HG03175 (cell line): ENCODE data around the gene PLEKHA4.

Source experiments
- ATAC-seq: cut with Tn5 transposase; IDR thresholded peaks from one replicate; pipeline ENCODE4 v1.9.1; 2021; ENCODE audit warnings: mild to moderate bottlenecking, moderate library complexity; ENCODE audit not compliant: unreplicated experiment

Gene PLEKHA4

GRCh38 chr19:48833049-48833448 lies 35.4 kb downstream of the PLEKHA4 start:
- ATAC-seq: no peak

GRCh38 chr19:48830965-48831364 lies 37.5 kb downstream of the PLEKHA4 start:
- no peak for ATAC-seq

GRCh38 chr19:48830088-48830487 lies 38.3 kb downstream of the PLEKHA4 start:
- no peak for ATAC-seq

- no peak for ATAC-seq
Measured at GRCh38 chr19:48826606-48827020, 41.8 kb downstream of the PLEKHA4 start.

GRCh38 chr19:48822514-48822913 lies 45.9 kb downstream of the PLEKHA4 start:
- ATAC-seq: no peak

GRCh38 chr19:48821633-48822032 lies 46.8 kb downstream of the PLEKHA4 start:
- no peak for ATAC-seq

GRCh38 chr19:48819366-48819816 lies 49.0 kb downstream of the PLEKHA4 start:
- ATAC-seq: no peak

GRCh38 chr19:48818234-48818820 lies 50.1 kb downstream of the PLEKHA4 start:
- ATAC-seq: no peak

- ATAC-seq: no peak
Measured at GRCh38 chr19:48817585-48818124, 50.8 kb downstream of the PLEKHA4 start.

GRCh38 chr19:48815870-48816501 lies 52.4 kb downstream of the PLEKHA4 start:
- no peak for ATAC-seq

- ATAC-seq: no peak
Measured at GRCh38 chr19:48814895-48815294, 53.5 kb downstream of the PLEKHA4 start.

GRCh38 chr19:48813123-48813913 lies 55.1 kb downstream of the PLEKHA4 start:
- no peak for ATAC-seq

- no peak for ATAC-seq
Measured at GRCh38 chr19:48812094-48812929, 56.1 kb downstream of the PLEKHA4 start.

- ATAC-seq: no peak
Measured at GRCh38 chr19:48810151-48810550, 58.3 kb downstream of the PLEKHA4 start.

GRCh38 chr19:48807590-48808308 lies 60.7 kb downstream of the PLEKHA4 start:
- no peak for ATAC-seq

- ATAC-seq: no peak
Measured at GRCh38 chr19:48806818-48807589, 61.4 kb downstream of the PLEKHA4 start.

- no peak for ATAC-seq
Measured at GRCh38 chr19:48806518-48806817, 61.9 kb downstream of the PLEKHA4 start.

- ATAC-seq: no peak
Measured at GRCh38 chr19:48805452-48805851, 63.0 kb downstream of the PLEKHA4 start.

GRCh38 chr19:48804496-48804895 lies 63.9 kb downstream of the PLEKHA4 start:
- no peak for ATAC-seq

- no peak for ATAC-seq
Measured at GRCh38 chr19:48802623-48803022, 65.8 kb downstream of the PLEKHA4 start.
